GDM1 (cell line): ENCODE measurements around the gene SPTBN5.
"Not testable (repeated sequence)": the region's sequence is repeated elsewhere in the genome, so short reads cannot be mapped to it uniquely, and the experiment has no call there.

Experiments used
- DNase-seq: peaks from one replicate; lab custom pipeline; 2025; lab: John Stamatoyannopoulos, UW

SPTBN5 gene

DNA sequence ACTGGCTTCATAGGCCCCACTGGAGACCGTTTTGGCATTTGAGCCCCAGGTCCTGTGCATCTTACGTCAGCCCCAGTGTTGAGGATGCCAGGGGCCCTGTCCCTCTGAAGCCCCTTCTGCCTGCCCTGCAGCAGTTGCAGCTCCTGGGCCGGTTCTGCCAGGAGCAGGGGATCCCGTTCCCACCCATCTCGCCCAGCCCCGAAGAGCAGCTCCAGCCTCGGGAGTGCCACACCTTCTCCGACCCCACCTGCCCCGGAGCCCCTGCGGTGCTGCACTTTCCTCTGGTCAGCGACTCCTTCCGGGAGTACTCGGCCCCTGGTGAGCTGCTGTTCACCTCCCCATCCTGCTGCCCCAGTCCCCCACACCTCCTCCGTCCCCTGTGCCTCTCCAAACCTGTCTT is 46.6 kb downstream of the SPTBN5 start:
- no peak for DNase-seq

GRCh38 chr15:41844814-41845213 is 49.0 kb downstream of the SPTBN5 start:
- no peak for DNase-seq

GRCh38 chr15:41843571-41843970 is 50.3 kb downstream of the SPTBN5 start:
- no peak for DNase-seq

- no peak for DNase-seq
Measured at GRCh38 chr15:41842229-41842628, 51.6 kb downstream of the SPTBN5 start.

GRCh38 chr15:41841131-41841530 is 52.7 kb downstream of the SPTBN5 start:
- DNase-seq, result no peak

DNA sequence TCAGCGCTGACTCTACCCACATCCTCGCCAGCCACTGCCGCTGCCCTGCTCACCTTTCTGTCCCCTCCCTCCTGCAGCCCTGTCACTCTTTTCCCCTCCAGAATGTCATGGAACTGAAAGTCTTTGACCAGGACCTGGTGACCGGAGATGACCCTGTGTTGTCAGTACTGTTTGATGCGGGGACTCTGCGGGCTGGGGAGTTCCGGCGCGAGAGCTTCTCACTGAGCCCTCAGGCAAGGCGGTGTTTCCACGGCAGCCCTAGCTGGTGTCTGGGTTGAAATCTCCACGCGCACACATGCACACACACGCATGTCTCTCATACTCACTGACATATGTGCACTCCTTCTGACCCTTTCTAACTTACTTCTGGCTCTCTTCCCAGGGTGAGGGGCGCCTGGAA is 53.2 kb downstream of the SPTBN5 start:
- DNase-seq, result no peak

DNA sequence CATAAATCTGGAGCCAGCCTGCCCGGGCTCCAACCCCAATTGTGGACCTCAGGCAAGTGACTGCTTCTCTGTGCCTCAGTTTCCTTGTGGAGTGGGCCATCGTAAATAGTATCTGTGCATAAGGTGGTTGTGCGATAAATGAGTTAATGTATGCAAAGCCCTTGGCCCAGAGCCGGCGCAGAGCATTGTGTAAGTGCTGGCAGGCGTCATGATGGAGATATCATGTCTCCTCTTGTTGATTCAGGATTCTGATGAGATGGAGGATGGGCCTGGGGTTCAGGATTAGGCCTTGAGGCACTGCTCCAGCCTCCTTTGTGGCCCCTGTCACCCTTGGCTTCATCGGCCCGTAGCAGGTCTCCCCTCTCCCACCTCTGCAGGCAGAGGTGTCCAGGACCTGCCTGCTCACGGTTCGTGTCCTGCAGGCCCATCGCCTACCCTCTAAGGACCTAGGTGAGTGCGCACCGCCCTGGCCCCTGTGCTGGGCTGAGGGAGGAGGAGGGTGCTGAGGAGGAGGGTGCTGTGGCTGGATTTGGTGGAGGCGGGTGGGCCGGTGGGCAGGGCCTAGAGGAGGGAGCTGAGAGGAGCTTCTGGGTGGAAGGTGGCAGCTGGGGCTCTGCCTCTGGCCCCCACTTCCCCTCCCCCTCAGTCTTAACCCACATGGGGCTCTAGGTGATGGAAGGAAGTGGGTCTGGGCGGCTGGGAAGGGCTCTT is 53.9 kb downstream of the SPTBN5 start:
- DNase-seq, result no peak

- DNase-seq, result no peak
Measured at GRCh38 chr15:41838400-41838897, 55.4 kb downstream of the SPTBN5 start, which contains the start of gene PLA2G4B. TSS of gene PLA2G4B (plus strand) at chr15:41838847. CDS start at chr15:41838914, 67 bp downstream.

GRCh38 chr15:41836713-41837454 is 57.0 kb downstream of the SPTBN5 start:
- no peak for DNase-seq

DNA sequence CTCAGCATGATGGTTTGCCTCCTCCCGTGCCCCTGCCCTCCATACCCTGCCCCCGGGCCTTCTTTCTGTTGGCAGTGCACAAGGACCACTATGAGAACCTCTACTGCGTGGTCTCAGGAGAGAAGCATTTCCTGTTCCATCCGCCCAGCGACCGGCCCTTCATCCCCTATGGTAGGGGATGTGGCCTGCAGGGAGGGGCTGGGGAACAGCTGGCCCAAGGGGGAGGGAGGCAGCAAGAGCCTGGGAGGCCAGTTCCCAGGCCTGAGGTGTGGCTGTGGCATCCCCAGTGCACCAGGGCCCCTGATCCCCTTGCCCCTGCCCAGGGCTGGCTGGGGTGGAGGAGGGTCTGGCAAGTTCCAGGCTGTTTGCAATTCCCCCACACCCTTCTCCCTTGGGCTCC is 57.8 kb downstream of the SPTBN5 start:
- DNase-seq, result no peak

DNA sequence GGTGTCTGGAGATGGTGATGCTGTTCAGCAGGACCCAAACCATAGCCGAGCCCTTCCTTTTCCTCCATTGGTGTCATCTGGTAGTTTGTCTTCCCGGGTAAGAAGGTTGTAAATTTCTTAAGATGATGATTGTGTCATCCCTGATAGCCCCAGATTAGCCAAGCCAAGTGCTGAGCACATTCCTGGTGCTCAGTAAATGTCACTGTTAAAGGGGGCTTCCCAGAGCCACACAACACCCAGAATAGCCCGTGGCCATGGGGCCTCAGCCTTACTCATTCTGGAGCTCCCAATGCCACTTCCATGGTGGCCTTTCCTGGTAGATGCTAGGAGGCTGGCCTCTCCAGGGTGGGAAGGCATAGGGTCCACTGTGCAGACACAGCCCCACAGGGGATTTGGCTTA is 59.8 kb downstream of the SPTBN5 start:
- no peak for DNase-seq

GRCh38 chr15:41832875-41833274 is 61.0 kb downstream of the SPTBN5 start:
- no peak for DNase-seq

- DNase-seq, result no peak
Measured at GRCh38 chr15:41832208-41832607, 61.6 kb downstream of the SPTBN5 start.

GRCh38 chr15:41831291-41831690 is 62.6 kb downstream of the SPTBN5 start:
- not testable (repeated sequence) for DNase-seq

GRCh38 chr15:41829959-41830646 is 63.8 kb downstream of the SPTBN5 start:
- no peak for DNase-seq

GRCh38 chr15:41828807-41829141 is 65.1 kb downstream of the SPTBN5 start:
- no peak for DNase-seq

- peak; percentile 82 for DNase-seq
Measured at GRCh38 chr15:41827880-41828806, 65.7 kb downstream of the SPTBN5 start, which contains the start of gene JMJD7. TSS of gene JMJD7 (plus strand) at chr15:41828092. CDS start at chr15:41828125, 33 bp downstream.

GRCh38 chr15:41827290-41827879 is 66.5 kb downstream of the SPTBN5 start:
- no peak for DNase-seq

DNA sequence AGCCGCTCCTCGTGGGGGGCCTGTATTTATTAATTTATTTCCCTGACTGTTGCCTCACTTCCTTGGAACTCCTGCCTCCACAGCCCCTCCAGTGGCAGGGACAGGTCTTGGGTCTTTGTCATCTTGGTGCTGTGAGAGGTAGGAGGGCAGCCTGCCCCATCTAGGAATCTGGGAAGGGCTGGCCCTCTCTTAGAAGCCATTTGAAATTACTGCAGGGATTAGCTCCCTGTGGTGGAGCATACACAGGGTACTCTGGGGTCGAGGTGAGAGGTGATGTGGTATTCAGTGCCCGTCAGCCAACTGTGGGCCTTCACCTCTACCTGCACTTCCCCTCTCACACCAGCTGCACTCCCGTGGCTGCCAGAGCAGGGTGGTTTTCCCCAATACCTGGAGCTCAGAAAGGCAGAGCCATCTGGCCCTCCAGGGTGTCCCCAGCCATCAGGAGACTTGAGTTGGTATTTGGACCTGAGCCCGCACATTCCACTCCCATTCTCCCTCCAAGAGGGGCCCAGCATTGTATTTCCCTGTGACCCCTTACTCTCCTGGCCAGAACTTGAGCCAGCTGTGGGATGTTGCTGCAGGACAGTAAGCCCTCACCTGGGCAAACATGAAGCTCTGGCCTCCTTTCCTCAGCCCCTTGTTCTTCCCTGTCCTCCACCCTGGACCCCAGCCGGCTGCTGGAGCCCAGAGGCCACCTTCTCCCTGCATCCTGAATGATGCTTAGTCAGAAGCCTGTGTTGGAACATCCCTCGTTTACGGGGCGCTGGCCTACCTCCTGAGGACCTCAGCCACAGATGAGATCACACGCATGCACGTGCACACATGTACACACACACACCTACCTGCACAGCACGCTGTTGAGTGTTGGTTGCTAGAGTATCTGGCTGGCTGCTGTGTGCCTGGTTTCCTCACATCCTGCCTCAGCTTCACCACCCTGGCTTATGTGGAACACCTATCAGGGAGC is 68.0 kb downstream of the SPTBN5 start:
- no peak for DNase-seq

GRCh38 chr15:41825145-41825544 is 68.7 kb downstream of the SPTBN5 start:
- DNase-seq, result no peak
